SK-N-SH (cell line): ENCODE data around the gene CPLX1. TPM values are rescaled to one million over a fixed set of nuclear protein-coding genes. Genes with fewer than 3 reads are reported as not detected.

Source experiments
- CTCF ChIA-PET: fragments of 300-600, 350-600 bp; formaldehyde crosslinking; extraction: SDS; loops from one replicate; lab custom pipeline; 2021; lab: Yijun Ruan, JAX
- POLR2A ChIA-PET: fragments of 350-600 bp; sonication (Branson Sonifier 250); formaldehyde crosslinking; extraction: SDS; loops from one replicate; lab custom pipeline; 2020; ENCODE audit warnings: antibody characterized with exemption, inconsistent platforms; lab: Yijun Ruan, JAX
- DNase-seq: peaks from one replicate; pipeline ENCODE4 v3.0.0; 2012
- H2AFZ ChIP-seq: fragments of 200-600 bp; sonication (generic); 2 replicates; pipeline ENCODE4 v1.8.1; 2016; ENCODE audit warnings: antibody characterized with exemption, mild to moderate bottlenecking, low read depth
- H3F3A ChIP-seq: fragments of 200-600 bp; sonication (generic); replicated peaks from 2 replicates; pipeline ENCODE3; 2016; ENCODE audit warnings: antibody characterized with exemption, mild to moderate bottlenecking; ENCODE audit not compliant: insufficient read depth
- H3K27ac ChIP-seq, 2 experiments: fragments of 200-500 bp in 1 of 2; fragments of 200-600 bp in 1 of 2; sonication (Bioruptor generic) in 1 of 2; sonication (generic), shearing (Covaris generic) in 1 of 2; 2 replicates each; pipeline versions ENCODE4 v1.5.1 to v1.6.1; 2014 to 2016; ENCODE audit warnings: low read depth in 2 of 2, inconsistent platforms in 1 of 2, low read length in 1 of 2, mild to moderate bottlenecking in 1 of 2, mixed read lengths in 1 of 2
- H3K27me3 ChIP-seq: fragments of 200-600 bp; sonication (generic), shearing (Covaris generic); 2 replicates; pipeline ENCODE4 v1.6.1; 2016; ENCODE audit warnings: mixed run types; ENCODE audit not compliant: insufficient read depth
- H3K36me3 ChIP-seq, 2 experiments: fragments of 200-500 bp in 1 of 2; fragments of 200-600 bp in 1 of 2; sonication (Bioruptor generic) in 1 of 2; sonication (generic) in 1 of 2; replicated peaks in 1 of 2; 2 replicates each; pipeline versions ENCODE3 to v1.5.1; 2014 to 2016; ENCODE audit warnings: low read length in 1 of 2, mild to moderate bottlenecking in 1 of 2; ENCODE audit not compliant: insufficient read depth in 2 of 2, control insufficient read depth in 1 of 2
- H3K4me1 ChIP-seq, 2 experiments: fragments of 200-500 bp in 1 of 2; fragments of 200-600 bp in 1 of 2; sonication (Bioruptor generic) in 1 of 2; sonication (generic), shearing (Covaris generic) in 1 of 2; 2 replicates each; pipeline versions ENCODE4 v1.5.1 to v1.6.1; 2014 to 2016; ENCODE audit warnings: low read depth in 1 of 2, low read length in 1 of 2, mixed run types in 1 of 2; ENCODE audit not compliant: insufficient read depth in 2 of 2, control insufficient read depth in 1 of 2
- H3K4me2 ChIP-seq: fragments of 200-600 bp; sonication (generic), shearing (Covaris generic); 2 replicates; pipeline ENCODE4 v1.6.1; 2017; ENCODE audit warnings: mixed run types
- H3K4me3 ChIP-seq, 2 experiments: fragments of 200-500 bp in 1 of 2; fragments of 200-600 bp in 1 of 2; sonication (Bioruptor generic) in 1 of 2; sonication (generic), shearing (Covaris generic) in 1 of 2; 2 replicates each; pipeline versions ENCODE4 v1.5.1 to v1.8.1; 2014 to 2016; ENCODE audit warnings: low read depth in 2 of 2, inconsistent platforms in 1 of 2, low read length in 1 of 2, mild to moderate bottlenecking in 1 of 2, mixed read lengths in 1 of 2, moderate library complexity in 1 of 2
- H3K79me2 ChIP-seq: fragments of 200-600 bp; sonication (generic); 2 replicates; pipeline ENCODE4 v1.8.1; 2017; ENCODE audit warnings: mild to moderate bottlenecking; ENCODE audit not compliant: insufficient read depth
- H3K9ac ChIP-seq: fragments of 200-600 bp; sonication (generic); 2 replicates; pipeline ENCODE4 v1.6.1; 2017; ENCODE audit warnings: mixed run types
- H3K9me2 ChIP-seq: fragments of 200-600 bp; sonication (generic); 2 replicates; pipeline ENCODE4 v1.6.1; 2017; ENCODE audit warnings: mixed run types
- H3K9me3 ChIP-seq: fragments of 200-600 bp; sonication (generic); 2 replicates; pipeline ENCODE4 v1.6.1; 2017; ENCODE audit warnings: mixed run types, mild to moderate bottlenecking, moderate library complexity
- H4K20me1 ChIP-seq: fragments of 200-600 bp; sonication (generic); 2 replicates; pipeline ENCODE4 v1.6.1; 2017; ENCODE audit warnings: mild to moderate bottlenecking, mixed run types; ENCODE audit not compliant: insufficient read depth
- CHD2 ChIP-seq: fragments of 150-350 bp; IDR thresholded peaks from 2 replicates; pipeline ENCODE4 v1.6.1; 2018; ENCODE audit warnings: low read length; ENCODE audit not compliant: partially characterized antibody
- CTCF ChIP-seq: fragments of 200-600 bp; sonication (generic); IDR thresholded peaks from 2 replicates; pipeline ENCODE4 v1.6.1; 2017; ENCODE audit warnings: antibody characterized with exemption, mild to moderate bottlenecking, moderate library complexity
- ELF1 ChIP-seq: IDR thresholded peaks from 2 replicates; pipeline ENCODE4 v1.4.0; 2012
- EP300 ChIP-seq, 2 experiments: IDR thresholded peaks; 2 replicates each; pipeline versions ENCODE4 v1.4.0 to v1.6.1; 2012; ENCODE audit warnings: borderline replicate concordance in 1 of 2, low read depth in 1 of 2, low read length in 1 of 2
- EZH2phosphoT487 ChIP-seq: fragments of 200-600 bp; sonication (generic); IDR thresholded peaks from 2 replicates; pipeline ENCODE4 v1.6.1; 2017; ENCODE audit warnings: low read depth, mixed run types, mild to moderate bottlenecking, antibody characterized with exemption, moderate library complexity, borderline replicate concordance
- FOSL2 ChIP-seq: IDR thresholded peaks from 2 replicates; pipeline ENCODE4 v1.4.0; 2012; ENCODE audit warnings: low read depth, mild to moderate bottlenecking, moderate library complexity, borderline replicate concordance
- FOXJ3 ChIP-seq: sonication (generic); formaldehyde crosslinking; IDR thresholded peaks from 2 replicates; pipeline ENCODE4 v1.5.1; 2020; ENCODE audit warnings: mild to moderate bottlenecking, missing genetic modification reagents
- FOXM1 ChIP-seq: IDR thresholded peaks from 2 replicates; pipeline ENCODE4 v1.4.0; 2012; ENCODE audit warnings: low read depth, mild to moderate bottlenecking
- GABPA ChIP-seq: IDR thresholded peaks from 2 replicates; pipeline ENCODE4 v1.4.0; 2012; ENCODE audit warnings: low read depth, mild to moderate bottlenecking
- GATA2 ChIP-seq: sonication (generic); formaldehyde crosslinking; IDR thresholded peaks from 2 replicates; pipeline ENCODE4 v1.5.0; 2020; ENCODE audit warnings: mild to moderate bottlenecking, missing genetic modification reagents
- IRF3 ChIP-seq: fragments of 150-350 bp; IDR thresholded peaks from 2 replicates; pipeline ENCODE4 v1.6.1; 2016; ENCODE audit warnings: mild to moderate bottlenecking, low read depth, low read length
- MAX ChIP-seq: IDR thresholded peaks from 2 replicates; pipeline ENCODE4 v1.4.0; 2012; ENCODE audit warnings: low read depth
- NFIC ChIP-seq: IDR thresholded peaks from 2 replicates; pipeline ENCODE4 v1.4.0; 2012; ENCODE audit warnings: borderline replicate concordance
- PBX3 ChIP-seq: IDR thresholded peaks from 2 replicates; pipeline ENCODE4; 2012
- RCOR1 ChIP-seq: fragments of 150-350 bp; IDR thresholded peaks from 2 replicates; pipeline ENCODE4 v1.6.1; 2017; ENCODE audit warnings: antibody characterized with exemption, low read length
- REST ChIP-seq: IDR thresholded peaks from 2 replicates; pipeline ENCODE4 v1.6.1; 2012; ENCODE audit warnings: mild to moderate bottlenecking, low read depth, low read length, moderate library complexity
- RFX5 ChIP-seq: IDR thresholded peaks from 2 replicates; pipeline ENCODE4 v1.6.1; 2012; ENCODE audit warnings: mild to moderate bottlenecking, improper control_type of control experiment, low read length
- RXRA ChIP-seq: IDR thresholded peaks from 2 replicates; pipeline ENCODE4 v1.4.0; 2012; ENCODE audit warnings: low read depth, mild to moderate bottlenecking, borderline replicate concordance
- TAF1 ChIP-seq: IDR thresholded peaks from 2 replicates; pipeline ENCODE4 v1.6.1; 2012; ENCODE audit warnings: low read depth, mild to moderate bottlenecking, low read length, moderate library complexity, borderline replicate concordance
- TCF12 ChIP-seq: IDR thresholded peaks from 2 replicates; pipeline ENCODE4 v1.4.0; 2012
- USF2 ChIP-seq: fragments of 150-350 bp; IDR thresholded peaks from 2 replicates; pipeline ENCODE4 v1.6.1; 2017; ENCODE audit warnings: antibody characterized with exemption, low read length, low read depth, borderline replicate concordance
- YY1 ChIP-seq: IDR thresholded peaks from 2 replicates; pipeline ENCODE4 v1.4.0; 2012; ENCODE audit warnings: low read depth, mild to moderate bottlenecking
- WGBS: methylation state at CpG from one replicate; pipeline ENCODE4 v1.1.6; 2017; ENCODE audit warnings: low lambda C conversion rate; 5-methylcytosine and 5-hydroxymethylcytosine counted together
- polyA plus RNA-seq, 3 experiments: library from polyadenylated mRNA; depleted of rRNA; stranded (reverse); fragments of >200 nt; gene quantifications; 2 replicates each; pipeline ENCODE4 v1.2.3, GENCODE V29; 2012

CPLX1 gene
- polyA plus RNA-seq, 1 of the 3 experiments (the other 2 are of a cell fraction) = 0.56 TPM

- no peak for TF ChIP-seq REST
- no peak for TF ChIP-seq FOXM1
- TF ChIP-seq ELF1 = no peak
- TF ChIP-seq USF2 = no peak
Observed at GRCh38 chr4:786074-786741, 39.7 kb downstream of the CPLX1 start (continued).

- WGBS = 91% methylated on average over 54 of the region's 57 CpGs
Observed at GRCh38 chr4:785332-786073, 40.4 kb downstream of the CPLX1 start.

More at GRCh38 chr4:785332-786073, 40.4 kb downstream of the CPLX1 start:
- peaks cover 11% of the 10 kb centered on the region for H3K79me2 ChIP-seq
- no peak overlapping the region for H3K27ac ChIP-seq
- no peaks in the 10 kb centered on the region for H4K20me1 ChIP-seq
- H3K9ac ChIP-seq = no peak overlapping the region
- H3K4me2 ChIP-seq = no peak overlapping the region
- no peak overlapping the region for H3K4me3 ChIP-seq
- no peaks in the 10 kb centered on the region for H3K27me3 ChIP-seq
- no peak for DNase-seq
- CTCF ChIA-PET = no interaction called here
- no peak for TF ChIP-seq NFIC
- no peak for TF ChIP-seq TCF12
- TF ChIP-seq FOXM1 = no peak
- no peak for TF ChIP-seq GATA2 (CRISPR knock-in tag)
- TF ChIP-seq EP300 (IDR thresholded peaks at IDR 0.05; ENCODE audit: borderline replicate concordance in 1 of 2, low read depth in 1 of 2, low read length in 1 of 2) = no peak
- TF ChIP-seq ELF1 = no peak
- no peak for TF ChIP-seq EZH2phosphoT487
- no peak for TF ChIP-seq RXRA
- no peak for TF ChIP-seq FOXJ3
- TF ChIP-seq YY1 = no peak
- no peak for TF ChIP-seq RCOR1
- TF ChIP-seq TAF1 = no peak
- TF ChIP-seq FOSL2 = no peak
- no peak for TF ChIP-seq IRF3
- TF ChIP-seq MAX = no peak
- no peak for TF ChIP-seq GABPA
- no peak for TF ChIP-seq CTCF
- TF ChIP-seq PBX3 = no peak
- no peak for TF ChIP-seq CHD2
- TF ChIP-seq RFX5 = no peak
- peaks cover 5% of the 10 kb centered on the region for H3F3A ChIP-seq
- no peak overlapping the region for H2AFZ ChIP-seq
- POLR2A ChIA-PET = no interaction called here
- no peaks in the 10 kb centered on the region for H3K9me2 ChIP-seq
- H3K36me3 ChIP-seq = no peaks in the 10 kb centered on the region
- peaks cover 0 to 58% of the 10 kb centered on the region in 2 experiments; a peak in 1 of 4 replicates for H3K4me1 ChIP-seq
- no peaks in the 10 kb centered on the region for H3K9me3 ChIP-seq
